ENCODE results near the gene OLFM3.

OLFM3 gene

DNA sequence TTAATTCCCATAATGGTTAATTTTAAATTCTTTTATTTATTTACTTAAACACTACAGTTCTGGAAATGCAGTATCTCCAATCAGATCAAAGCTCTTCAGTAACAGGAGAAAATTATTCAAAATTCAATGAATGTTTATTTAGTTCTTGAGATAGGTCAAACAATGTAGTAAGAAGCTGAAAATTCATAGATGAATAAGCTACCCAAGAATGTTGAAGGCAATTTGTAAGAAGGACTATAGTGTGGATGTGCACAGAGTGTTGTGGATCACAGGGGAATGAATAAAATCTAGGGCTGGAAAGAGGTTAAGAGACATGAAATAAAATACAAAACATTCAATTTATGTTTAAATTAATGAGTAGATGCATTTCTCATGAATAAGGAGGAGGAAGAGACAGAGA lies 72.0 kb downstream of the OLFM3 start:
- H3K4me3 ChIP-seq (ENCODE audit: low read depth, low read length): no peak overlapping the region
- no peak for TF ChIP-seq CTCF (IDR thresholded peaks at IDR 0.05; ENCODE audit: low read depth, low read length)

DNA sequence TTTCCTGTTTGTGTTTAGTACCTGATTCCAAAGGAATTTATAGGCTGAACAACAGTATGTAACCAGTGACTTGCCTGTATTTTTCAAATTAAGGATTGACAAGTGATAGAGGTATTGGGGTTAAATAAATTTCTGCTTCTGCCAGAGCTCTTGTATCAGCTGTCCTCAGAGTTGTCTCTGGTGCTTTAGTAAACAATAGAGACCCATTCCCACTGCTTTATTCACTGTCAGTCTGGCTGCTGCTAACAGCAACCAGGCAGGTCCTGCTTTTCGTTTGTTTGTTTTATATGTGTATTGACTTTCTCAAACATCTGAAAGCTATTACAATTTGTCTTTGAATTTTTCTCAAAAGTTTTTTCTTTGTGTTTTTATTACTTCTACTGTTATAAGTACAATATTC lies 76.1 kb downstream of the OLFM3 start:
- no peak for TF ChIP-seq CTCF (IDR thresholded peaks at IDR 0.05; ENCODE audit: low read depth, low read length)
- no peak overlapping the region for H3K4me3 ChIP-seq (ENCODE audit: low read depth, low read length)

DNA sequence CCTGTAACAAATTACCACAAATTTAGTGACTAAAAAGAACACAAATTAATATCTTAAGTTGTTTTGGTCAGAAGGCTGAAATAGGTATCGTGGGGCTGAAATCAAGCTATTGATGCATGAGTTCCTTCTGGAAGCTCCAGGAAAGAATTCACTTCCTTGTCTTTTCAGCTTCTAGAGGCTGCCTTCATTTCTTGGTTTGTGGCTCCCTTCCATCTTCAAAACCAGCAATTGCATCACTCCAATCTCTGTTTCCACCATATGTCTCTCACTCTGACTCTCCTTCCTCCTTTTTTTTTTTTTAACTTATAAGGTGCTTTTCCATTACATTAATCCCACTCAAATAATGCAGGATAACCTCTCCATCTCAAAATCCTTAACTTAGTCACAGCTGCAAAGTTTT lies 78.4 kb downstream of the OLFM3 start:
- no peak overlapping the region for H3K4me3 ChIP-seq (ENCODE audit: low read depth, low read length)
- TF ChIP-seq CTCF (IDR thresholded peaks at IDR 0.05; ENCODE audit: low read depth, low read length): no peak

GRCh38 chr1:101915597-101915996 lies 81.1 kb downstream of the OLFM3 start:
- H3K4me3 ChIP-seq (ENCODE audit: low read depth, low read length): no peak overlapping the region
- TF ChIP-seq CTCF (IDR thresholded peaks at IDR 0.05; ENCODE audit: low read depth, low read length): no peak

- no peak for TF ChIP-seq CTCF (IDR thresholded peaks at IDR 0.05; ENCODE audit: low read depth, low read length)
- H3K4me3 ChIP-seq (ENCODE audit: low read depth, low read length): no peak overlapping the region
These were observed 82.1 kb downstream of the OLFM3 start for GRCh38 chr1:101914473-101915242.

DNA sequence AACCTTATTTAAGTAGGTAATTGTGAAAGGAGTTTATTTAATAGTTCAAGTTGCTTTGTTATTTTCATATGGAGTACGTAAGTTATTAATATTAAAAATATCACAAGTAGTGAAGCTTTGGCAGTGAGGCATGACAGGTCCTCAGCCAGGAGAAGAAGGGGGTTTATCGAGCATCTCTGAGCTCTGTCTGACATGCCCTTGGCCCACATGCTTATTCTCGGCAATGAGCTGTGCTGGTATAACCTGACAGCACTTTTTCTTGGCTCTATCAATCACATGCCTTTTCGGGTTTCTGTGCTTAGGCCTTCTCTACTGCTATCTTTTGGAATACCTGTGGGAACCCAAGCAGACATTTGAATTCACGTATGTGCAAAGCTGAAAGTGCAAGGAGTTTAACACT lies 84.8 kb downstream of the OLFM3 start:
- no peak for TF ChIP-seq CTCF (IDR thresholded peaks at IDR 0.05; ENCODE audit: low read depth, low read length)
- no peak overlapping the region for H3K4me3 ChIP-seq (ENCODE audit: low read depth, low read length)

DNA sequence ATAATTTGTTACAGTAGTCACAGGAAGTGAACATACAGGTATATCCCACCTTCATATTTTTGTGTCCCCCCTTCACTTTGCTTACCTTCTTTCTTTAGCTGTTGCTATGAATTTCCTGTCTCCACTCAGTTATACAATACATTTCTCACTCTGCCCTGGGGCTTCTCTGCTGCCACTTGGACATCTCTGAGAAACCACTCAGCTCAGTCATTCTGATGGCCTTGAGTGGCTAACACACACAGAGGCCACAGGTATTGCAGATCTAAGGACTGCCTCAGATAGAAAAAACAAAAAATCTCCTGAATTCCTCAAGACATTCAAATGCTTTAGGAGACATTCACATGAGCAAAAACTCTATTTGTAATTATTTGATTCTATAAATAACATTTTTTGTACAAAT lies 87.7 kb downstream of the OLFM3 start:
- no peak for TF ChIP-seq CTCF (IDR thresholded peaks at IDR 0.05; ENCODE audit: low read depth, low read length)
- no peak overlapping the region for H3K4me3 ChIP-seq (ENCODE audit: low read depth, low read length)

All from WI38 (cell line).